NCI-H1436 (cell line): Measurements from ENCODE around the gene CDC42BPB.

ENCODE experiments used
- DNase-seq: peaks from one replicate; lab custom pipeline; 2025; lab: John Stamatoyannopoulos, UW

CDC42BPB gene

DNA sequence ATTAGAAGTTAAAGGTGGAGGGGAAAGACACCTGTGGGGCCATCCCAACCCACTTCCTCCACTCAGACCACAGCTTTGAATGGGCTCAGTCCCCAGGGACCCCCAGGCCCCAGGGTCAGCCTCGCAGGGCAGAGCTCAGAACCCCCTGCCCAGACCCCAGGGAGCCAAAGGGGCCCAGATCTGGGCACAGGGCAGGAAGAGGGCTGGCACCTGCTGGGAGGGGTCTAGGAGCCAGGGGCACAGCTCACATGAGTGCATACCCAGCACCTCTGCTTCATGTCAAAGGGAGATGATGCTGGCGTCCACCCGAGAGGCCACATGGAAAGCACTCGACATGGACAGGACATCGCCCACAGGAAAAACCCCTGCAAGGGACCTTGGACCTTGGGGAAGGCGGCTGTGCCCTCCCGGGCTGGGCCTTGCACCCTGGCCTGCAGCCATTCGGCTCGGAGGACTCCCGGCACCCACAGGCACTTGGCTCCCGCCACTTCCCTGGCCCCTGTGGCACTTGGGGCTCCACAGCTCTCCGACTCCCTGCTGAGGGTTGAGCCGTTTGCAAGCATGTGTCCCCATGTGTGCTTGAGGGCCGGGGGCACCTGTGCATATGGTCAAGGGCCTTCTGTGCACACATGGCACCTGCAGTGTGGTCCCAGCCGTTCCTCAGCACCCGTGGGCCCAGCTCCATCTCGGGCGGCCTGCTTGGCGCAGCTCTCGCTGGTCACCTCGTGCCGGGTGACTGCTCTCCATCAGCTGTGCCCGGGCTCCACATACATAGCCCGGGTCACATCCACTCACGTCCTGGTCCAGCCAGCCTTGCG is 142.7 kb downstream of the CDC42BPB start:
- no peak for DNase-seq

DNA sequence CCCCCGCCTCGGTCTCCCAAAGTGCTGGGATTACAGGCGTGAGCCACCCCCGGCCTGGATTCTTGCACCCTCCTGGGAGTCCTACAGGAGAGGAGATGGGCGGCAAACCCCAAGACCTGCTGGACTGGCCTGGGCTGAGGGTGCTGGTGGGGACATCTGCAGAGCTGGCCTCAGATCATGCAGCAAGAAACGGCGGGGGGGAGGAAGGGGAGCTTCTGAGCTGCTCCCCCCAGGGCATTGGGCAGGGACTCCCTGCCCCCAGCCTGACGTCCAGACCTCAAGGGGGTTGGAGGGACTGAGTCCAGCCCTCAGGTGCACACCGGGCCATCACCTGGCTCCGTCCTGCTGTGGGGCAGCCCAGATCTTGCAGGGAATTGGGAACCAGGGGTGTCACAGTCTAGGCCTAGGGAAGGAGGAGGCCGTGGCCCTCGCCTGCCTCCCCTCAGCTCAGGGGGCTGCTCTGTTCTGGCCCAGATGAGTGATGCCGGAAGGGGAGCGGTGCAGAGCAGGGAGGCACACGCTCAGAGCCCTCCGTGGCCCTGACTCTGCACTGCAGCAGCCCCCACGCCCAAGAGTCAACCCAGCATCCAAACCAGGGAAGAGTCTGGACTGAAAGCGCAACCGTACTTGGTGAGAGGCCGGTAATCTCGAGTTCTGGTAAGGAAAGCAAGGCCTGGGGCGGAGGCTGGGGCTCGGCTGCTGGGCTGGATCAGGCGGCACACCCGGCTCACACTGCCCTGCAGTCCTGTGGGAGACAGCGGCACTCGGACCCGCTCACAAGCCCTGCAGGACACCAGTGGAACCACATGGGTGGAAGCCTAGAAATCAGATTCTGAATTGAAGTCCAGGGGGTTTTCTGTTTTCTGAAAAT is 143.8 kb downstream of the CDC42BPB start:
- DNase-seq = no peak

DNA sequence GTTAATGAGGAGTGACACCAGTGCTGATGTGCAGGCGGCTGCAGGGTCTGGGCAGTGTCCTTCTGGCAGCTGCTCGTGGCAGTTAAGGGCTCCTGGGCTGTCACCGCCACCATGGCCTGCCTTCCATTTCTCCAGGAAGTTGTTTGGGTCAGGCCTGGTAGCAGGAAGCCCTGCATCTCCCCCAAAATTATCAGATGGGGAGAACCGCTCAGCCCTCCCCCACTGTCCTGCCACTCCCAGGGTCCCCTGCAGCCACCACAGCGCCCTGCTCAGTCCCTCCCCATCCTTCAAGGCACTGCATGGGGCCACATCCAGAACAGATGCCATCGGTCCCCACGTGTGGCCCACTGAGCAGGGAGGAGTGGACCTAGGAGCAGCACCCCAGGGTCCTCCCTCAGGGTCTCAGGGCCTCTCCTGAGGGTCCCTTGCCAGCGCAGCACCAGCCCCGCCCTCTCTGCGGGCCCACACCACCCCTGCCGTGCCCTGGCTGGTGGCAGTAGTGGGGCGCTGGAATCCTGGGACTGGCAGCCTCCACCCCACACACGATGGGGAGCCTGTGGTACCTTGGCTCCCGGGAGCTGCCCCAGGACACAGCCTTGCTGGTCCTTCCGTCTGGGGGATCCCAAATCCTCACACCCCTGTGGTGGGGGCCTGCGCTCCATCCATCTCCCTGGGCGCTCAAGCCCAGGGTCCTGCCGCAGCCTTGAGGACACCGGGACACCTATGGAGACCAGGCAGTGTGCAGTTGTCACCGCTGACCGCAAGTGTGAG is 145.2 kb downstream of the CDC42BPB start:
- no peak for DNase-seq

DNA sequence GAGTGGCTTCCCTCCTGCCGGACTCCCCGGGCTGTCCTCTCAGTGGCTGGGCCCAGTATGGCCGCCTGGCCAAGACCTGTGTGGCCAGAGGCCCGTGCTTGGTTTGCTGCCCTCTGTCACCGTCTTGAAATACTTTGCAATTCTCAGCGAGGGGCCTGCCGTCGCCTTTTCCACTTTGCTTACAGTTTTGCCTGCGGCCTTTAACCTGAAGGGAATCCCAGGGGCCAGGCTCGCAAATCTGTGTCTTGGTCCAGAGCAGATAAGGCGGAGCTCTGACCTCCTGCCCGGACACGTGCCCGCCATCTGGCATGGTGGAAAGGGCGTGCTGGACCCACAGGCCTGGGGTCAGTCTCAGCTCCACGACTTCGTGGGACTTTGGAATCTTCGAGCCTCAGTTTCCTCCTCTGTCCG is 145.8 kb downstream of the CDC42BPB start:
- no peak for DNase-seq

DNA sequence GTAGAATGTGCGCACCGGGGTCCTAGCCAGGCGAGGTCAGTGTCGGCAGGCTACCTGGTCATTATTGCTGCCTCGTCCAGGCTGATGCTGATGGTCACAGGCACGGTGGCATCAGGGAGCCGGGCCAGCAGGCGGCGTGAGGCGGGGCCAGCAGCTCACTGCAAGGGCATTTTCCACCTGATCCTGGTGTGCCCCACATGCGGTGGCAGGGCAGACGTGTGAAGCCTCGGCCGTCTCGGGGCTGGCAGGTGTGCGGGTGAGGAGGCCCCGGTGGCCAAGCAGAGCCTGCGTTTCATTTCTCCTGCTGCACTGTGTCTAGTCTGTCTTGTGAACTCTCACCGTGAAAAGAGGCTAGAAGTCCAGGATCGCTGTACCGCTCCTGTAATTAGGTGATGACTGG is 146.9 kb downstream of the CDC42BPB start:
- no peak for DNase-seq

DNA sequence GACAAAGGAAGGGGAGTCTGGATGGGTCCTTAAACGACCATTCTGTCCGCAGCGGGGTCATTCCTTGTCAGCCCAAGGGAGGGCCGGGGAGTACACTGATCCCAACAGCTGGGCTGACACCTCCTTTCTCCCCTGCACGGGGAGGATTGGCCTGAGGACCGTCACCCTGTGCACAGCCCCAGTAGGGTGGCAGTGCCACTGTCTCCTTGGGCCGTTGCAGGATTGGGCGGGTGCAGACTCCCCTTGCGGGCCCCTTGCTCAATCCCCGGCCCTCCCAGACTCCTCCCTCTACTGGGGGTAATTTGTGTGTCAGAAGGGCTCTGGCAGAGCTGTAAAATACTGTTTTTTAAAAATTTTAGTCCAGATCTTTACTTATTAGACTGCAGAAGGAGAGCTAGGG is 147.4 kb downstream of the CDC42BPB start:
- DNase-seq = no peak

DNA sequence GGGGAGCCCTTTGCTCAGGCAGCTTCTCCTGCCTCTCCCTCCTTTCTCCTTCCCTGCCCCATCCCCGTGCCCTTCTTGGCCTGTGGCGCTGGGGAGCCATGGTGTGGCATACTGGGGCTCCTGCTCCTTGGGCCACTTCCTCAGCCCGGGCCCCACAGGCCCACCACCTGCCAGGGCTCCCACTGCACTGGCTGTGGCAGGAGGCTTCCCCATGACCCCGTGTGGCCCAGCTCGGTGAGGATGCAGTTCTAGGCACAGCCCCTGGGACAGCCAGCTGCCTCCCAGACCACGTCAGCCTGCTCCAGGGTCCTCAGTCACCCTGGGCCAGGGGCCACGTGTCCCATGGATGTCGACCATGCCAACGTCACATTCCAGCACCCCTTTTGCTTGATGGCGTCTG is 147.9 kb downstream of the CDC42BPB start:
- DNase-seq = no peak

DNA sequence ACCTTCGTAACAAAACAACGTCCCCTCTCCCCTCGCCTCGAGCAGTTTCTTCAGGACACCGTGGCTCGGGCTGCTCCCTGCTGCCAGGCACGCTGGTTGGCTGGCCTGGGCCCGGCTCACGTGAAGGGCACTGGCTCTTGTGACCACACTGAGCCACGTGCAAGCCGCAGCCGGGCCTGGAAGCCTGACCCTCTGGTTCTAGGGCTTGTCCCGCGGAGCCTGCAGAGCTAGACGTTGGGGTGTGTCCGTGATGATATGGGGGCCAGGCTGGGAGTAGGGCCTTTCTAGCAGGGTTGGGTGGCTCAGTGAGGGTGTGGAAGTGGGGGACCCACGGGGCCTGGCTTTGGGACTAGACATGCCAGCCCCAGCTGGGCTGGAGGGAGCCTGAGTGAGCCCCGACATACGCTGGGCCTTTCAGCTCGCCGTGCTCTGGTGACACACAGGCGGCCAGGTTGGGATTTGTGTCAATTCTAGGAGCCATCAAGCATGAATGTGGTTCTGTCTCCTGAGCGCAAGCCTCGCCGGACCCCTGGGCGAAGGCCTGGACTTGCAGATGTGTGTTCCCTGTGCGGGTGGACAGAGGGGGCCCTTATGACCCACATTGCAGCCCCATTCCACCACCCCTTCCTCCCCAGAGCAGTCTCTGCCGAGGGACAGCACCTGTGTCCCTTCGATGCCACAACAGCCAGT is 148.4 kb downstream of the CDC42BPB start:
- no peak for DNase-seq

DNA sequence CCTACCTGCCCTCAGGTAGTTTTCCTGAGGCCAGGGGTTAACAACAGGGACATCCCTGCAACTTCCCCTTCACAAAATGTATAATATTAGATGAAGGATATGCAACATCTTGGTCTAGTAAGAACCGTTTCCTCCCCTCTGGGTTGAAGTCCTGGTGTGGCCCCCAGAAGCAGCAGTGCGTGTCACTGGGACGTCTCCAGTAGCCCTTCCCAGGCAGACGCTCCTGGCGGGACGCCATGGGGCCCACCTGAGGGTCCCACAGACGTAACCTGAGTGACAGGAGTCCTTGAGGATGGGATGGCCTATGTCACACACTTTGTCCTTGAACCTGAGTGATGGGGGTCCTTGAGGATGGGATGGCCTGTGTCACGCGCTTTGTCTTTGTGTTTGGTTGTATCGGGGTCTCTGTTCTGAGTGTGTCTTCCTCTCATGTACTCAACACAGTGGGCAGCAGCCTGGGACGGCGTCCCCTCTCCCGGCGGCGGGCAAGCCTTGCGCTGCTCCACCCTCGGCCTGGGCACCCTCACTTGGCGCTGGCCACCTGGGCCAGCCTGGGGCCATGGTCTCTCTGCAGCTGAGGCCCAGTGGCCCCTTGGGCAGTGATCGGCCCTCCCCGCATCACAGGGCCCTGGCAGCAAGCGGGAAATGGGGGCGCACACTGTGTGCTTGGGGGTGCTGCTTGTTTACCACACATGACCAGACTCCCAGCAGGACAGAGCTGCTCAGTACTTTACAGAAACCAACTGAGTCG is 149.2 kb downstream of the CDC42BPB start:
- DNase-seq = no peak

DNA sequence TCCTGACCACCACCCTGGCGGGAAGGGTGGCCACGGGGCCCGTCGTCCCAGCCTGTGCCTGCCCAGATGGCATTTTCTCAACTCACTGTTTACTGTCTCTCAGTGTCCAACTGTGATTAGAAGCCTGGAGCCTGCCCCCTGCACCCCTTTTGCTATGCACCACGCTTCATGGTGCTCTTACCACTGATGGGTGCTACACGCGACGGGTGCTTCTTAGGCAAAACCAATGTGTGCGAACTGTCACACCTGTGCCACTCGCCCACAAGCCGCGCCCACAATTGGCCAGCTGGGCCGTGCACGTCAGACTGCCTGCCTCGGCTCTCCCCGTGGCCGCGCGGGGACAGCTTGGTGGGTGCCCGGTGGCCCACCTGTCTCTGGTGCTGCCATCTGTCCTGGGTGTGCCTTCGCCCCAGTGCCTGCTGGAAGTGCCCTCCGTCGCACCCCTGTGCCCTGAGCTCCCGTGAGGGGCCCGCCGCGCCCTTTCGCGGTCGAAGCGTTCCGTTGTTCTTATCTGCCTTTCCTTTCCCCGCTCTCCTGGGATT is 150.0 kb downstream of the CDC42BPB start:
- no peak for DNase-seq

DNA sequence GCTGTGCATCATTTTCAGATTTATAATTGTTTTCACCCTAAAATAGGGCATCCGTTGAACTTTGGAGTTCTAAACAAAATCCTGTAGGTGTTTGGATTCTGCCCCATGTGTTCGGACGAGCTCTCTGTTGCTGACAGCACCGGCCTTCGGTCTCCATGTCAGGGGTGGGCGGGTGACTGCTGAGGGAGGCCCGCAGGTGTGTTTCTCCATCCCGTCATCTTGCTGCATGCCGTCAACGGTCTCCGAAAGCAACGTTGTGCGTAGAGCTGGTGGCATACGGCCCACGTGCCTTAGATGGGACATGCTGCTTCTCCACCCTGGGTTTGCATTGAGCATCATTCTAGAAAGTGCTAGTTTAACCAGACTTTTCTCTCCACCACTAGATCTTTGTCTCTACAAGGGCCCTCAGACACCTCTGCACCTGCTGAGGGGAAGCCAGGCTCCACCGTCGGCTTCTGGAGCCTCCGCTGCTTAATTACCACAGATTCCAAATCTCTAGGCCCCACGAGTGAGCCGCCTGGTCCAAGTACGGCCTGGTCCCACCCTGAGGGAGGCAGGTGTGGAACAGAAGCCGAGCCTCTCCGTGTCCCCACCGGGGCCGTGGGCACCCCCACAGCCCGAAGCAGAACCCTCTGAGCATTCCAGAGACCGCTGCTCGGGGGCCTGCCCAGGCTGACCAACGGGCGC is 150.6 kb downstream of the CDC42BPB start:
- no peak for DNase-seq

DNA sequence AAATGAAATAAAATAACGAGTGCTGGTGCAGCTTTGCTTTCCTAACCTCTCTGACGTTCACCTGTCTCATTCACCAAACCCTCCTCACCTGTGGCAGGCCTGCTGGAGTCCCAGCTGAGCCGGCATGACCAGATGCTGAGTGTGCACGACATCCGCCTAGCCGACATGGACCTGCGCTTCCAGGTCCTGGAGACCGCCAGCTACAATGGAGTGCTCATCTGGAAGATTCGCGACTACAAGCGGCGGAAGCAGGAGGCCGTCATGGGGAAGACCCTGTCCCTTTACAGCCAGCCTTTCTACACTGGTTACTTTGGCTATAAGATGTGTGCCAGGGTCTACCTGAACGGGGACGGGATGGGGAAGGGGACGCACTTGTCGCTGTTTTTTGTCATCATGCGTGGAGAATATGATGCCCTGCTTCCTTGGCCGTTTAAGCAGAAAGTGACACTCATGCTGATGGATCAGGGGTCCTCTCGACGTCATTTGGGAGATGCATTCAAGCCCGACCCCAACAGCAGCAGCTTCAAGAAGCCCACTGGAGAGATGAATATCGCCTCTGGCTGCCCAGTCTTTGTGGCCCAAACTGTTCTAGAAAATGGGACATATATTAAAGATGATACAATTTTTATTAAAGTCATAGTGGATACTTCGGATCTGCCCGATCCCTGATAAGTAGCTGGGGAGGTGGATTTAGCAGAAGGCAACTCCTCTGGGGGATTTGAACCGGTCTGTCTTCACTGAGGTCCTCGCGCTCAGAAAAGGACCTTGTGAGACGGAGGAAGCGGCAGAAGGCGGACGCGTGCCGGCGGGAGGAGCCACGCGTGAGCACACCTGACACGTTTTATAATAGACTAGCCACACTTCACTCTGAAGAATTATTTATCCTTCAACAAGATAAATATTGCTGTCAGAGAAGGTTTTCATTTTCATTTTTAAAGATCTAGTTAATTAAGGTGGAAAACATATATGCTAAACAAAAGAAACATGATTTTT is 151.9 kb downstream of the CDC42BPB start:
- DNase-seq = no peak

DNA sequence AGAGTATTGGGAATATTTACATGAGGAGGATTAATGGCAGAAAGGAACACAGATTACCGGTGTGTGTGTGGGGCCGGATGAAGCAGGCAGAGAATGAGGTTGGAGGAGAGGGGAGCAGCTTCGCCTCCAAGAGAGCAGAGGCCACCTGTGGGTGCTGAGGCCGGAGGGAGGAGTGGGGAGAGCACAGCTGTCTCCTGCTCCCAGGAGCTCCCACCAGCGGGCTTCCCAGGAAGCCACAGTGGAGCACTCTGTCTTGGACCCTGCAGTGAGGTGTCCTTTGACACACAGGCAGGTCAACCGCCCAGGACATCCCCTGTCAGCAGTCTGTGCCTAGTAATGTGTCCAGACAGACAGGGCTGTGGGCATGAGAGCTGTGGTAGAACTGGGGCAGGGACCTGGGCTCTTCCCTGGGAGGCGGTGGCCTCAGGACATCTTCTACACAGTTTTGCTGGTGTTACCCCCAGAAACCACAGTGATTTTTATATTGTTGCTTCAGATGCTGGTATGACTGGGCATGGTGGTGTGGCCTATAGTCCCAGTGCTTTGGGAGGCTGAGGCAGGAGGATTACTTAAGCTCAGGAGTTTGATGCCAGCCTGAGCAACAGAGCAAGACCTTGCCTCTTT is 153.3 kb downstream of the CDC42BPB start:
- no peak for DNase-seq

DNA sequence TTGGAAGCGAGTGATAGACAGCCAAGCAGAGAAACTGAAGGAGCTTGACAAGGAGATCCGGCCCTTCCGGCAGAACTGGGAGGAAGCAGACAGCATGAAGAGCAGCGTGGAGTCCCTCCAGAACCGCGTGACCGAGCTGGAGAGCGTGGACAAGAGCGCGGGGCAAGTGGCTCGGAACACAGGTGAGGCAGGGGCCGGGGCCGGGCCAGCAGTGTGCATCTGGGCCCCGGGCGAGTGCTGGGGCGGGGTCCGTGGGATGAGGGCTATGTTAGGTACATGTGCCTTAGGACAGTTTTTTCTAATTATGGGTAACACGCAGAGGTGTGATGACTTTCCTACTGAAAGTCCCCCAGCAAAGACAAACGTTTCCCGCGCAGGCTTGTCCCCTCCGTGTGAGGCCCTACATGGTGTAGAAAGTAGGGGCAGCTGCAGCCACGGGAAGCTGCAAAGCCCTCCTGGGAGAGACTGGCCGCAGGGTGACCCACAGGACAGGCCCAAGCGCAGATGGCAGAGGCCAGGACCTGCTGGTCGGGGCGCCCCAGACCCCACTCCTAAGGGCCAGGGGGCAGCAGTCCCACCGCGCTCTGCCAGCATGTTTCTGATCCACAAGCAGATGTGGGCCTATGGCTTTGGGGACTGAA is 154.0 kb downstream of the CDC42BPB start:
- no peak for DNase-seq

DNA sequence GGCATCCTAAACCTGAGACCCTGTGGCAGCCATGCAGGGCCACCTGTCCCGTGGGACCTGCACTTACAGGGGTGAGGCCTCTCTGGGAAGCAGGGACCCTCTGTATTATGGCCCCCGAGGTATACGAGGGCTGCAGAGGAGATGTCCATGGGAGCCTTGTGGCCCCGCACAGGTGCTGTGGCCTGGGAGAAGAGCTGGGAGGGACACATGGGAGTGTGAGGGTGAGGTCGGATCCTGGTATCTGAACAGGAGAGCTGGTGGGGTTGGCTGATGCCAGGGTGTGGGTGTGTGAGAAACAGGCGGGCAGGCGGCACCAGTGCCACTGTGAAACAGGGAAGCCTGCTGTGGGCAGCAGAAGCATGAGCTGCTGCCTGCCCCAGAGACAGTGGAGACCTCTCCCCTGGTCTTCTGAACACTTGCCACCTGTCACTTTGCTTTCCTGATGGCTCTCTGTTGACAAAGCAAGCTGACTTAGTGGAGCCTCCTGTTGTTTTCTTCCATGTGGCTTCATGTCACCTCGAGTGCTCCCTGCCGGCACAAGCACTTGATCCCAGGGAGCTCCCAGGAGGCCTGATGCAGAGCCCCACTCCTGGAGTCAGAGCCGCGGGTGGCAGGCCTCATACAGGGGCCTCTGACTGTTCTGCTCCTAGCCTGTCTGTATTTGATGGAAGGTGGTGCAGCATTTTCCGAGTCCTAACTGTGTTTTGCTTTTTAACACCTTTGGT is 154.7 kb downstream of the CDC42BPB start:
- no peak for DNase-seq

DNA sequence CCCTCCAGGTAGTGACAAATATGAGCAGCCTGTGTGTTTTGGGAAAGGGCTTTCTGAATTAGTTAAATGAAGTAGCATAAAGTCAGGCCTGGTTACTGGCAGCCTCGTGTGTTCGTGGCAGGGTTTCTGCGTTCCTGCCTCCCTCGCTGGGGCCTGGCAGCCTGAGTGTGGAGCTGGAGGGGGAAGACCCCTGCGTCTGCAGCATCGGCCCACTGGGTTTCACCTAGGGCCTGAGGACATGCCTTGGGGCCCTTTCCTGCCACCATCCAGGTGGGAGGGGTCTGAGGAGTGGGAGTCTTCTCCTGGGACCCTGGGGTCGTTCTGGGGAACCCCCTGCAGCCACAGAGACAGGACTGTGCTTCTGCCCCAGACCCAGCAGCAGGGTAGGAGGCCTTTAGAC is 155.3 kb downstream of the CDC42BPB start:
- no peak for DNase-seq

DNA sequence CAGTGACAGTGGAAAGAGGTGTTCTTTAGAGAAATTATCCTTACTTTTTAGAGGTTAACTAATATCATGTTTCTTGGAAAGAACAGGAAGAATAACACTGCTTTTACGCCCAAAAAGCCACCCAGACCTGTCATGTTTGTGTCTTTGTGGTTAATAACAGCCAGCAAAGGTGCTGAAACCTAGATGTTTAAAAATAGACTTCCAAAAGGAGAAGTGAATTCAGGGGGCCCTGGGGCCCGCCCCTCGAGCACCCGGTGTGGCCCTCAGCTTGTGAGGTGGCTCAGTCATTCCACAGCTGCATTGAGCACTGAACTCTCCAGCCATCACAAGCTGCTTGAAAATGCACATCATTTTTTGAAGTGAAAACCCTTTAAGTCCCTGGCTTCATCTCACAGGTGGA is 155.7 kb downstream of the CDC42BPB start:
- DNase-seq = no peak
